GM13977 (cell line): ENCODE data around the gene RAPGEF1.

Source experiments
- DNase-seq: peaks from one replicate; pipeline ENCODE4 v3.0.0; 2012; ENCODE audit warnings: low spot score
- CTCF ChIP-seq: IDR thresholded peaks from 2 replicates; pipeline ENCODE4 v1.5.1; 2012; ENCODE audit warnings: mild to moderate bottlenecking, control low read depth; ENCODE audit not compliant: insufficient read depth; ENCODE audit errors: extremely low read depth, missing control alignments
- in situ Hi-C: fragments of 300-500 bp; cut with MboI; formaldehyde crosslinking; loops from one replicate; pipeline ENCODE4 v1.12.0; 2022; ENCODE audit warnings: low sequenced_read_pairs, low pct_unique_long_range_greater_than_20kb, mixed read lengths, inconsistent platforms; ENCODE audit not compliant: unreplicated experiment

Gene RAPGEF1

GRCh38 chr9:131679261-131680020, 60.4 kb downstream of the RAPGEF1 start:
- in situ Hi-C loops, result no loop called here
- no peak for DNase-seq
- TF ChIP-seq CTCF, result no peak

GRCh38 chr9:131678499-131679111, 61.3 kb downstream of the RAPGEF1 start:
- no peak for TF ChIP-seq CTCF
- in situ Hi-C loops, result no loop called here
- DNase-seq, result peak; percentile 89

GRCh38 chr9:131677444-131678180, 62.3 kb downstream of the RAPGEF1 start:
- no peak for TF ChIP-seq CTCF
- in situ Hi-C loops, result no loop called here
- DNase-seq, result peak; percentile 62

- in situ Hi-C loops, result no loop called here
- no peak for DNase-seq
- no peak for TF ChIP-seq CTCF
Observed at GRCh38 chr9:131677049-131677443, 62.8 kb downstream of the RAPGEF1 start.

- in situ Hi-C loops, result no loop called here
- no peak for TF ChIP-seq CTCF
- DNase-seq, result no peak
Observed at GRCh38 chr9:131676431-131676972, 63.4 kb downstream of the RAPGEF1 start.

- DNase-seq, result no peak
- in situ Hi-C loops, result no loop called here
- no peak for TF ChIP-seq CTCF
Observed at GRCh38 chr9:131675437-131676022, 64.3 kb downstream of the RAPGEF1 start.
